Neural progenitor cell (in vitro differentiated cells): ENCODE measurements around the gene CRACDL. TPM values are rescaled to one million over a fixed set of nuclear protein-coding genes. Genes with fewer than 3 reads are reported as not detected.

Experiments used
- DNase-seq: peaks from one replicate; pipeline ENCODE4 v3.0.0-alpha.2; 2016; ENCODE audit warnings: low spot score
- H2AFZ ChIP-seq: fragments of 200-600 bp; sonication (generic); replicated peaks from 2 replicates; pipeline ENCODE4 v1.6.1; 2016; ENCODE audit warnings: antibody characterized with exemption
- H3F3A ChIP-seq: fragments of 200-600 bp; sonication (generic); 2 replicates; pipeline ENCODE4 v1.6.1; 2016; ENCODE audit warnings: antibody characterized with exemption, low read depth
- H3K27ac ChIP-seq: fragments of 200-600 bp; sonication (generic); 2 replicates; pipeline ENCODE4 v1.5.1; 2016; ENCODE audit warnings: mild to moderate bottlenecking
- H3K27me3 ChIP-seq: fragments of 200-600 bp; sonication (generic); 2 replicates; pipeline ENCODE4 v1.6.1; 2016; ENCODE audit warnings: mild to moderate bottlenecking, moderate library complexity
- H3K36me3 ChIP-seq: fragments of 200-600 bp; sonication (generic); 2 replicates; pipeline ENCODE4 v1.5.1; 2016
- H3K4me1 ChIP-seq: fragments of 200-600 bp; sonication (generic); 2 replicates; pipeline ENCODE4 v1.6.1; 2016; ENCODE audit warnings: mixed run types
- H3K4me2 ChIP-seq: fragments of 200-600 bp; sonication (generic); 2 replicates; pipeline ENCODE4 v1.6.1; 2016
- H3K4me3 ChIP-seq: fragments of 200-600 bp; sonication (generic); 2 replicates; pipeline ENCODE4 v1.5.1; 2016
- H3K79me2 ChIP-seq: fragments of 200-600 bp; sonication (generic); 2 replicates; pipeline ENCODE4 v1.6.1; 2016; ENCODE audit warnings: low read depth
- H3K9ac ChIP-seq: fragments of 200-600 bp; sonication (generic); 2 replicates; pipeline ENCODE4 v1.6.1; 2016
- H3K9me3 ChIP-seq: fragments of 200-600 bp; sonication (generic); 2 replicates; pipeline ENCODE4 v1.5.1; 2016; ENCODE audit warnings: low read depth
- H4K20me1 ChIP-seq: fragments of 200-600 bp; sonication (generic); 2 replicates; pipeline ENCODE4 v1.6.1; 2016; ENCODE audit warnings: low read depth
- H3K27ac Mint-ChIP-seq: 3 replicates; pipeline ENCODE4 v1.8.0; 2021; ENCODE audit warnings: mixed read lengths
- H3K27me3 Mint-ChIP-seq: 2 replicates; pipeline ENCODE4 v1.8.0; 2022; ENCODE audit warnings: low read depth, mild to moderate bottlenecking, inconsistent platforms, moderate library complexity, mixed read lengths; ENCODE audit not compliant: insufficient read depth
- H3K36me3 Mint-ChIP-seq: 3 replicates; pipeline ENCODE4 v1.8.0; 2021; ENCODE audit warnings: mixed read lengths
- H3K4me1 Mint-ChIP-seq: 3 replicates; pipeline ENCODE4 v1.8.0; 2021; ENCODE audit warnings: mixed read lengths
- H3K4me3 Mint-ChIP-seq: 3 replicates; pipeline ENCODE4 v1.8.0; 2021; ENCODE audit warnings: mild to moderate bottlenecking, moderate library complexity, mixed read lengths
- H3K9me3 Mint-ChIP-seq: 3 replicates; pipeline ENCODE4 v1.8.0; 2020; ENCODE audit warnings: mixed read lengths
- CTCF ChIP-seq: fragments of 200-600 bp; sonication (generic); IDR thresholded peaks from 2 replicates; pipeline ENCODE4 v1.5.1; 2017; ENCODE audit warnings: antibody characterized with exemption, mild to moderate bottlenecking
- EZH2 ChIP-seq: fragments of 200-600 bp; sonication (generic); IDR thresholded peaks from 2 replicates; pipeline ENCODE4 v1.6.1; 2017; ENCODE audit warnings: antibody characterized with exemption, mild to moderate bottlenecking, moderate library complexity
- EZH2phosphoT487 ChIP-seq: fragments of 200-600 bp; sonication (generic); IDR thresholded peaks from 2 replicates; pipeline ENCODE4 v1.6.1; 2017; ENCODE audit warnings: antibody characterized with exemption
- total RNA-seq: library from RNA; depleted of rRNA; stranded (reverse); fragments of >200 nt; gene quantifications from 2 replicates; pipeline ENCODE4 v1.2.3, GENCODE V29; 2015; ENCODE audit warnings: low replicate concordance

Gene CRACDL
- total RNA-seq, 1 donor from 2014 or later = 0.07 TPM

GRCh38 chr2:98818164-98818563, 117.9 kb downstream of the CRACDL start:
- no peaks in the 10 kb centered on the region for H3K9me3 Mint-ChIP-seq
- Histone ChIP-seq H3K79me2 (no peaks in the 10 kb centered on the region), H3F3A (no peaks in the 10 kb centered on the region), H3K4me1 (no peaks in the 10 kb centered on the region), H3K27ac (no peak overlapping the region), H3K4me3 (no peak overlapping the region), H2AFZ (no peak overlapping the region), H3K9me3 (no peaks in the 10 kb centered on the region), H4K20me1 (no peaks in the 10 kb centered on the region), H3K36me3 (no peaks in the 10 kb centered on the region), H3K27me3 (peaks cover 34% of the 10 kb centered on the region), H3K4me2 (no peak overlapping the region), H3K9ac (no peak overlapping the region)
- H3K27ac Mint-ChIP-seq = no peak overlapping the region
- H3K4me1 Mint-ChIP-seq = peaks cover 3% of the 10 kb centered on the region
- H3K4me3 Mint-ChIP-seq = no peak overlapping the region
- peaks cover 8% of the 10 kb centered on the region for H3K27me3 Mint-ChIP-seq
- H3K36me3 Mint-ChIP-seq = no peaks in the 10 kb centered on the region
- DNase-seq = no peak
- TF ChIP-seq CTCF (no peak), EZH2phosphoT487 (no peak), EZH2 (no peak)

DNA sequence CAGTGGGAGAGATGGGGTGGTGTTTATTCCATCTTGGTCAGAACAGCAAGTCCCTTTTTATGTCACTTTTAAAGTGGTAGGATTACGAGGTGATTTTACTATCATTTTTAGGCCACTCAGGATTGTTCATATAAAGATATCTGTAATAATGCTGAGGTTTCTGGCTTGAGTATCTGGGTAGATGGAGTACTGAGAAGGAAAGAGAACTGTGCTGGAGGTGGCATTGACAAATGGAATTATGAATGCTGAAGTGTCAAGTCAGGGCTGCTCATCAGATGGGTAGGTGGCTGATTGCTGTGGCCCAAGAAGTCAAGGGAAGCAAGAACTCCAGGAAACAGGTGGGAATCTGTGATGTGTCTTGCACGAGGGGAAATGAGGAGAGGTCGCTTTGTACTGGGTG, 119.7 kb downstream of the CRACDL start:
- Histone ChIP-seq H3K4me2 (no peak overlapping the region), H4K20me1 (no peaks in the 10 kb centered on the region), H3K27ac (no peak overlapping the region), H3K36me3 (no peaks in the 10 kb centered on the region), H3K79me2 (no peaks in the 10 kb centered on the region), H3K4me3 (no peak overlapping the region), H3K27me3 (peaks cover 15% of the 10 kb centered on the region), H3K9ac (no peak overlapping the region), H3K4me1 (no peaks in the 10 kb centered on the region), H3F3A (no peaks in the 10 kb centered on the region), H3K9me3 (no peaks in the 10 kb centered on the region), H2AFZ (no peak overlapping the region)
- Mint-ChIP-seq H3K36me3 (no peaks in the 10 kb centered on the region), H3K27ac (no peak overlapping the region), H3K27me3 (peaks cover 7% of the 10 kb centered on the region), H3K4me3 (no peak overlapping the region), H3K4me1 (peaks cover 3% of the 10 kb centered on the region), H3K9me3 (no peaks in the 10 kb centered on the region)
- TF ChIP-seq EZH2phosphoT487 (no peak), EZH2 (no peak), CTCF (no peak)
- no peak for DNase-seq

DNA sequence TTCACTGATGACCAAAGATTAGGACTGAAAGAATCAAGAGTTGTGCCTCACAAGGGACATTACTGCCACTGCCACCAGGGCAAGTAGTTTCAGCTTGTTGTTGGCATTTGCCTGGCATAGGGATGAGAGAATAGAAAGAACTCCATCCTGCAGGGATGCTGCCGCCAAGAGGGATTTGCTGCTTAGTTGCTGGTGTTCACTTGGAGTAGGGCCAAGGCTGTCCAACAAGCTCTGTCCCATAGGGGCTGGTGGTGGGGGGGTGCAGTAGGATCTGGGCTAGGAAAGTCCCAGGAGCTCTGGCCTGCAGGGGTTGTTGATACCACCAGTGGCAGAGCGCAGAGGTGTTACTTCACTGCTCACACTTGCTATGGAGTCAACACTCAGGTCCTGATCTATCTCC, 120.2 kb downstream of the CRACDL start:
- H3K27me3 Mint-ChIP-seq = peaks cover 2% of the 10 kb centered on the region
- H3K9me3 ChIP-seq = no peaks in the 10 kb centered on the region
- H3K4me3 ChIP-seq = no peak overlapping the region
- DNase-seq = no peak
- no peaks in the 10 kb centered on the region for H3K4me1 ChIP-seq
- H3K36me3 Mint-ChIP-seq = no peaks in the 10 kb centered on the region
- no peak for TF ChIP-seq EZH2phosphoT487
- no peak for TF ChIP-seq EZH2
- no peak for TF ChIP-seq CTCF
- H4K20me1 ChIP-seq = no peaks in the 10 kb centered on the region
- H3K27ac ChIP-seq = no peak overlapping the region
- H2AFZ ChIP-seq = no peak overlapping the region
- no peaks in the 10 kb centered on the region for H3K9me3 Mint-ChIP-seq
- H3K27ac Mint-ChIP-seq = no peak overlapping the region
- H3K9ac ChIP-seq = no peak overlapping the region
- H3F3A ChIP-seq = no peaks in the 10 kb centered on the region
- peaks cover 5% of the 10 kb centered on the region for H3K4me1 Mint-ChIP-seq
- no peak overlapping the region for H3K4me3 Mint-ChIP-seq
- peaks cover 10% of the 10 kb centered on the region for H3K27me3 ChIP-seq
- no peaks in the 10 kb centered on the region for H3K36me3 ChIP-seq
- no peaks in the 10 kb centered on the region for H3K79me2 ChIP-seq
- no peak overlapping the region for H3K4me2 ChIP-seq

GRCh38 chr2:98811766-98812165, 124.3 kb downstream of the CRACDL start:
- no peaks in the 10 kb centered on the region for H3F3A ChIP-seq
- Mint-ChIP-seq H3K27ac (no peak overlapping the region), H3K36me3 (no peaks in the 10 kb centered on the region), H3K27me3 (peaks cover 2% of the 10 kb centered on the region), H3K4me1 (peaks cover 14% of the 10 kb centered on the region), H3K4me3 (no peak overlapping the region), H3K9me3 (no peaks in the 10 kb centered on the region)
- DNase-seq = no peak
- H3K27ac ChIP-seq = no peak overlapping the region
- H3K4me3 ChIP-seq = no peak overlapping the region
- no peak for TF ChIP-seq EZH2phosphoT487
- TF ChIP-seq CTCF = no peak
- TF ChIP-seq EZH2 = no peak
- H3K4me2 ChIP-seq = no peak overlapping the region
- no peak overlapping the region for H2AFZ ChIP-seq
- H3K9me3 ChIP-seq = no peaks in the 10 kb centered on the region
- H3K4me1 ChIP-seq = no peaks in the 10 kb centered on the region
- no peaks in the 10 kb centered on the region for H3K36me3 ChIP-seq
- H3K79me2 ChIP-seq = no peaks in the 10 kb centered on the region
- no peaks in the 10 kb centered on the region for H4K20me1 ChIP-seq
- H3K9ac ChIP-seq = no peak overlapping the region
- H3K27me3 ChIP-seq = peaks cover 4% of the 10 kb centered on the region
